GM18511 (cell line): ENCODE results near the gene IKZF2.
A peak's percentile ranks its signal among the peaks of the same experiment; 100 is the strongest.

Experiments used
- ATAC-seq: cut with Tn5 transposase; IDR thresholded peaks from one replicate; pipeline ENCODE4 v1.9.1; 2021; ENCODE audit warnings: mild to moderate bottlenecking, moderate library complexity; ENCODE audit not compliant: unreplicated experiment

Gene IKZF2

GRCh38 chr2:213104092-213104902, 47.1 kb downstream of the IKZF2 start:
- no peak for ATAC-seq

GRCh38 chr2:213101692-213102460, 49.5 kb downstream of the IKZF2 start:
- no peak for ATAC-seq

GRCh38 chr2:213101109-213101508, 50.3 kb downstream of the IKZF2 start:
- ATAC-seq = no peak

- no peak for ATAC-seq
Measured at GRCh38 chr2:213098612-213099011, 52.8 kb downstream of the IKZF2 start.

GRCh38 chr2:213091765-213092164, 59.6 kb downstream of the IKZF2 start:
- no peak for ATAC-seq

- ATAC-seq = no peak
Measured at GRCh38 chr2:213090772-213091171, 60.6 kb downstream of the IKZF2 start.

GRCh38 chr2:213089438-213089837, 62.0 kb downstream of the IKZF2 start:
- no peak for ATAC-seq

- ATAC-seq = no peak
Measured at GRCh38 chr2:213087040-213087439, 64.4 kb downstream of the IKZF2 start.

- no peak for ATAC-seq
Measured at GRCh38 chr2:213086571-213086970, 64.8 kb downstream of the IKZF2 start.

GRCh38 chr2:213086050-213086449, 65.4 kb downstream of the IKZF2 start:
- no peak for ATAC-seq

GRCh38 chr2:213085538-213085937, 65.9 kb downstream of the IKZF2 start:
- no peak for ATAC-seq

- ATAC-seq = no peak
Measured at GRCh38 chr2:213084261-213084660, 67.2 kb downstream of the IKZF2 start.

- ATAC-seq = no peak
Measured at GRCh38 chr2:213080969-213081617, 70.3 kb downstream of the IKZF2 start.

- ATAC-seq = no peak
Measured at GRCh38 chr2:213079756-213080155, 71.7 kb downstream of the IKZF2 start.

GRCh38 chr2:213078686-213079085, 72.7 kb downstream of the IKZF2 start:
- ATAC-seq = no peak

GRCh38 chr2:213069531-213069930, 81.9 kb downstream of the IKZF2 start:
- ATAC-seq = no peak

GRCh38 chr2:213068676-213069359, 82.6 kb downstream of the IKZF2 start:
- ATAC-seq = no peak

GRCh38 chr2:213067888-213068287, 83.5 kb downstream of the IKZF2 start:
- ATAC-seq = no peak

GRCh38 chr2:213066443-213066743, 85.0 kb downstream of the IKZF2 start:
- no peak for ATAC-seq

- peak; percentile 30 for ATAC-seq
Measured at GRCh38 chr2:213065583-213066442, 85.6 kb downstream of the IKZF2 start.
